NCI-H1092 (cell line): ENCODE data around the gene FAM167B.

Source experiments
- DNase-seq: peaks from one replicate; lab custom pipeline; 2025; lab: John Stamatoyannopoulos, UW

The FAM167B gene

DNA sequence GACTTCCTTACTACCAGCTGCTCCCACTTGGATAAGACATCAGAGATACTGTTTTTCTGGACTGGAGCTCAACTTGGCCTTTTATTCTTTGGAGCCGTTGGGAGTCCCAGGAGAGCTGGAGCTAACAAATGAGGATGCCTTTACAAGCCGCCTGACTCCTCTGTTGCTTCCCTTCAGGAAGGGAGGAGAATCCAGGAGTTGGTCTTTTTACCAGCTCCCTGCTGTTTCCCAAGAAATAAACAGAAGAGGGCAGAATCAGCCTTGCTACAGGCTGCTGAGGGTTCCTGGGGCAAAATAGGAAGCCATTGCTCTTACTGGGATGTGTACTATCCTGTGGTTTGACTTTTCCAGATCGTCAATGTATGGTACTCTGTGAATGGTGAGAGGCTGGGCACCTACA is 23.3 kb upstream of the FAM167B start:
- DNase-seq, result no peak

DNA sequence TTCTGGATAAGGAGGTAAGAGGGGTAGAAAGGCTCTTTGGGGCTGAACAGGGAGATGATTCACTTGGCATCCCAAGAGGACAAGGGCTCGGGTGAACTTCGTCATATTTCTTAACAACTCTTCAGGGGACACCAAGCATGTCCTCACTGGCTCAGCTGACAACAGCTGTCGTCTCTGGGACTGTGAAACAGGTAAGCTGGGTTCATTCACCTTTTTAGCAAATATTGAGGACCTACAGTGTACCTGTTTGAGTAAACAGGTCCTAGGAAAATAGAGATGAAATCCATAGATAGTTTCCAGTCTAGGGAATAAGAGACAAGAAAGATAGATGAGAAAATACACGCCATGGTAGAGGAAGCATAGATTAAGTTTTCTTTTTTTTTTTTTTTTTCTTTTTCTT is 22.7 kb upstream of the FAM167B start:
- DNase-seq, result no peak

DNA sequence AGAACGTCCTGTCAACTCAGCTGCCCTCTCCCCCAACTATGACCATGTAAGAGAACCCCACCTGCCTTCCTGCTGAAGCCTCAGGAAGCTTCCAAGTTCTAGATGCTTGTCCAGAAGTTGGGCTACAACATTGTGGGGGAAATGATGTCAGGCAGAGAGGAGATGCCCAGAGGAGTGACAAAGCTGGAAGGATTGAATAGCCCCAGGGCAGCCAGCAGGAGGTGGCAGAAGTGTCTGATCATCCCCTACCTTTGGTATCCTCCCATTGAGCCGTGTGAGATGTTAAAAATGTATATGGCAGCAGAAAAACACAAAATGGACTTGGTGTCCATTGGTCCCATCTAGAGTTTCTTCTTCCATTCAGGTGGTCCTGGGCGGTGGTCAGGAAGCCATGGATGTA is 18.3 kb upstream of the FAM167B start:
- no peak for DNase-seq

DNA sequence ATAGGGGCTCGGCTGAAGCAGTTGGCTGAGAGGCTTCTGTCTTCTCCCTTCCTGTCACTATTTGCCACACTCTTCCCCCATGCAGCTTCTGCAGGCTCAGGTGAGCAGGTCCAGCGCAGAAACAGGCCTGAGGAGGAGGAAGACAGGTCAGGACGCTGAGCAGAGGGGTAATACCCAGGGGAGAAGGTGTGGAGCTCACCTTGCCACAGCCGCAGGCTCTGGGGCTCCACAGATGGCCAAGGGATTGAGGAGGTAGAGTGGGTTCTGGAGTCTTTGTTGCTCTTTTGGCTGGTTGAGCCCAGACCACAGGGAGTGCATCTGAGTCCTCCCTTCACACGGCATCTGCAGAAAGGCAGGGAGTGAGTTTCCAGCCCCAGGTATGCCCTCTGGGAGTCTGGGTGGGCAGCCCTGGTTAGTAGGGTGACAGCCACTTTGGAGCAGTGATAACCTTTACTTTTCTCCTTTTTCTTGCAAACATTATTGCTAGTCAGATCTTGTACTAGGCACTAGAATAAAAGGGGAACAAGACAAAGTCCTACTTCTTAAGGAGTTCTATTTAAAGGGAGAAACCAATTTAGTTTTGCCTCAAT is 15.1 kb upstream of the FAM167B start:
- DNase-seq, result no peak

DNA sequence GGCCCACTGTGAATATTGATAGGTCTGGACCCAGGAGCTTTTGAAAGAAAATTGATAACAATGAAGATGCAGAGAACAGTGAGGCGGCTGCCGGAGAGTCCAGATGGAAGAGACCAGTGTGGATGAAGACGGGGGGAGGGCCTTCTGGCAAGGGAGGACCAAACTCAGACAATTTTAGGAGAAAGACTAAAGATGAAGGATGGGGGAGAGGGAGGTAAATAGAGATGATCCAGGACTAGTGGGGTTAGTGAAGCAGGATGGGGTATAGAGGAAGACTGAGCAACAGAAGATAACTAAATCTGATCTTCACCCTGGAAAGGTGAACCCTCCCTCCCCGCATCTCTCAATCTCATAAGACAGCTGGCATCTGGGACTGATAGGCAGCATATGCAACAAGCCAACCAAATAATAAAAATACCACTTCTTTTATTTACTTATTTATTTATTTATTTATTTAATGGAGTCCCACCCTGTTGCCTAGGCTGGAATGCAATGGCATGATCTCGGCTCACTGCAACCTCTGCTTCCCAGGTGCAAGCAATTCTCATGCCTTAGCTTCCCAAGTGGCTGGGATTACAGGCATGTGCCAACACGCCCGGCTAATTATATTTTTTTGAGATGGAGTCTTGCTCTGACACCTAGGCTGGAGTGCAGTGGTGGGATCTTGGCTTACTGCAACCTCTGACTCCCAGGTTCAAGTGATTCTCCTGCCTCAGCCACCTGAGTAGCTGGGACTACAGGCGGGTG is 14.3 kb upstream of the FAM167B start:
- no peak for DNase-seq

DNA sequence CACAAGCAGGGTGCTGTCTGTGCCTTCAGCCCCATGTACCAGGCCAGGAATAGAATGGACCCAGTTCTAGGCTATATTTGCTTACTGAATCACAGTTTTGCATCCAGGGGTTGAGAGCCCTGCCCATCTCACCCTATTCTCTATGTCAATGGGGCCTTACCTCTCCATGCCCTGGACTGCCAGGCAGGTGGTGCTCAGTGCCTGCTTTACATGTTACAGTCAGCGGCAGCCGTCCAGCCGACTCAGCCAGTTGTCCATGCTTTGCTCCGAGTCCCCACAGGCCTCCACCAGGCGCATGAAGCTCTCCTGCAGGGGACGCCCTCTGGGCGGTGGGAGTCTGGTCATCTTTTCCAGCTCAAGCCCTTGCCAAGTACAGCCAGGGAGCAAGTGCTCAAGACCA is 12.2 kb upstream of the FAM167B start:
- DNase-seq, result no peak

DNA sequence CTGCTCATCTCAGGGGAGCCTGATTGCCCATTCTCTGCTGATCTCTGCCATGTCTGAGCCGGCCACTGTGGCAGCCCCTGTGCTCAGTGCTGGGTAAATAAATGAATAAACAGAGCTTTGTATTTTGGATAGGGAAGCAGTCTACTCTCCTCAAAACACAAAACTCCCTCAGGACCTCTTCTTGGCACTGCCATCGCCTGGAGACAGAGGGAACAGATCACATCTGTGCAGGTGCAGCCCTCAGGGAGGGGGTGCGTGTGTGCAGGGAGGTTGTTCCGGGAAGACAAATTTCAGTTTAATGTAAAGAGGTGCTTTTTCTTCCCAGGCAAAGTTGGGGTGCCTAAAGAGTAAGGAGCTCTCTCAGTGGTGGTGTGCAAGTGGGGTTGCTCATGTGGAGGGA is 7.7 kb upstream of the FAM167B start:
- DNase-seq, result peak; percentile 33

DNA sequence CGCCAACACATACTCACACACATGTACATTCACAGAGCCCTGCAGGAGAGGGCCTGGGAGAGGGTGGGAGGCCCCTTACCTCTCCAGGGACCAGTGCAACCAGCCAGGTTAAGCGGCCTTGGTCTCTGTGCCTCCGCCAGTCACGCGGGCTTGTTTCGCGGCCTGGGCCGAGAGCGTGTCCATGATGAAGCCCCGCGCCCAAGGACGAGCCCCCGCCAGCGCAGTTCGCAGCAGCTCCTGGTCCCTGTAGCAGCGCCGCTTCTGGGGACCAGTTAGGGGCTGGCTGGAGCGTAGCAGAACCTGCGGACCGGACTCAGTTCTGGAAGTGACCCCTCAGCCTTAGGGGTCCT is 7.3 kb upstream of the FAM167B start:
- peak; percentile 44 for DNase-seq

DNA sequence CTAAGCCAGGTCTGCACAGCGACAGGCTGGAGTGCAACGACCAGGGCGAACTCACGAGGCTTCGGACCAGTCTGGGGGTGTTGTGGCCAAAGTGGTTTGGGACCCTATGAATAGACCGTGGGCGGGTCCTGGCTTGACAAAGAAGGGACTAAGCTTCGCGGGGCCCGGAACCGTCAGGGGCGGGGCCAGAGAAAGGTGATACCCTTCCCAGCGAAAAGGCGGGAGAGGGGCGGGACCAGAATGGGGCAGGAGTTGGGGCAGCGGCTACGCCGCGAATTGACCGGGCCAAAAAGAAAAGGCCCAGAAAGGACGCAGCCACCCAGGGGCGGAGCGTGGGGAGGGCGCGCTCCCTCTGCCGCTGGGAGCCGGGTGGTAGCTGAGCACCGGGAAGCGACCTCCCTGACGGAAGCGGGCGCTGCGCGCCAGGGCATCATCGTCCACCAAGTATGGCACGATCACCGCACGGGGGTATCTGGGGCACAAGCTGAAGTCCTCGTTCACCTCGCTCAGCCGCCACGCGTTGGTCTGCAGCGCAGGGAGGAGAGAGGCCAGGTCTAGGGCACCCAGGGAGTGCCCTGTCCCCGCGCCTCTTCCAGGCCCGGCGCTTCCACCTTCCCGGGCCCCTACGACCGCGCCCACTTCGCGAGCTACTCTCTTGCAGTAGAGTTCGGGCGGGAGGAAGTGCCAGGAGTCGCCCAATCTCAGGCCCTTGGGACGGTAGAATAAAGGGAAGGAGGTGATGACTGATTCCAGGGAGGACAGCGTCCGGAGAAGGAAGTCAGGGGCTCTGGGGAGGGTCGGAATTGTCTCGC is 6.7 kb upstream of the FAM167B start:
- DNase-seq, result peak; percentile 78

DNA sequence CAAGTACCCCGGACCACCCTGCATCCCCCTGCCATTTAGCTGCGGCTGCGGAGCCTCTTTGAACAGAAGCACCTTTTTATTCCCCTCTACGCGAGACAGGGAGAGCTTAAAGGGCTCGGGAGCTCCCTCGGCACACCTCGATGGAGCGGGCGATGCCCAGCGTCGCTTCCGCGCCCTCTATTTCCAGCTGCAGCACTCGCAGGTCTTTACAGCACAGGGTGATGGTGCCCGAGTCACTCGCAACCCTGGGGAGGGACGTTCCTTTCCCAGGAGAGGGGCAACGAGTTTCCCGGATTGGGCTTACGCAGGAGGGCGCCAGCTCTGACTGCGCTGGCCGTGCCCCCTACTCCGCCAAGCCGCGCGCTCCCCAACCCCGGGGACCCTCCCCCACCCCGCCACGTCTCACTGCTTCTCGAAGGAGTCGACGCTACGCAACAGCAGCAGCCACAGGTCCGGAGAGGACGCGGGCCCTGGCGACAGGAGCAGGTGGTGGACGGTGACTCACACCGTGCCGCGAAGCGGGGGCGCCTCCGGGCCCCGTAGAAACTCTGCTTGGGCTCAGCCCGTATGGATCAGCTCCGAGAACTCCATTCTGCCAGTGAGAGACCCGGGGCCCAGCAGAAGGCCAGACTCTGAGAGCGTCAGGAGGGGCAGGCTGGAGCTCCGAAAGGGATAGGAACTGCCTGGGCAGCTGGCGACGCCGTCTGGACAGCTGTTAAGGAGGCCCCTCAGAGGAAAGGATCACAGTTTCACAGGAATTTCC is 5.8 kb upstream of the FAM167B start:
- peak; percentile 51 for DNase-seq

DNA sequence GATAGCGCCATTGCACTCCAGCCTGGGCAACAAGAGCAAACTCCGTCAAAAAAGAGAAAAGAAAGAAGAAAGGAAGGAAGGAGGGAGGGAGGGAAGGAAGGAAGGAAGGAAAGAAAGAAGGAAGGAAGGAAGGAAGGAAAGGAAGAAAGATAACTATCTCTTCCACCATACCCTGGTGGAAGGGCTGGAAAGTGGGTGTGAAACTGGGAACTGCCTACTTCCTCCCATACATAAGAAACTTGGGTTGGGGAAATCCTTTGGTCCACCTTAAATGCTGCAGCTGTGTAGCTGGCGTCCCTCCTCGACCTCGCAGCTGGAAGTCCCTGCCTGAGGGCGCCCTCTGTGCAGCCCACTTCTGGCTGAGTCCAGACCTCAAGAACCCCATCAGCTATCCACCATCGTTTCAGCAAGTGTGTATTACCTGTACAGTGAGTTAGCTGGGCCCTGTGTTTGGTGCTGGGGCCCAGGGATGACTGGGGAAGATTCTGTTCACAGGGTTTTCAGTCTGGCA is 4.6 kb upstream of the FAM167B start:
- DNase-seq, result no peak

DNA sequence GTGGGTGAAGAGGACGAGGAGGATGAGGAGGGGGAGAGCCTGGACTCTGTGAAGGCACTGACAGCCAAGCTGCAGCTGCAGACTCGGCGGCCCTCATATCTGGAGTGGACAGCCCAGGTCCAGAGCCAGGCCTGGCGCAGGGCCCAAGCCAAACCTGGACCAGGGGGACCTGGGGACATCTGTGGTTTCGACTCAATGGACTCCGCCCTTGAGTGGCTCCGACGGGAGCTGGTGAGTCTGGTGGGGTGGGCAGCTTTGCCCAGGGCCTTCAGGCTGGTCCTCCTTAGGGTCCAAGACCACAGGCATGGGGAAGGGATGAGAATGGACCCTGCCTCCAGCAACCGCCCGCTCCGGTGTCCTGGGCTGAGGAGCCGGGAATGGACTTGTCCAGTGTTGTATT is 430 bp downstream of the FAM167B start:
- DNase-seq, result no peak

DNA sequence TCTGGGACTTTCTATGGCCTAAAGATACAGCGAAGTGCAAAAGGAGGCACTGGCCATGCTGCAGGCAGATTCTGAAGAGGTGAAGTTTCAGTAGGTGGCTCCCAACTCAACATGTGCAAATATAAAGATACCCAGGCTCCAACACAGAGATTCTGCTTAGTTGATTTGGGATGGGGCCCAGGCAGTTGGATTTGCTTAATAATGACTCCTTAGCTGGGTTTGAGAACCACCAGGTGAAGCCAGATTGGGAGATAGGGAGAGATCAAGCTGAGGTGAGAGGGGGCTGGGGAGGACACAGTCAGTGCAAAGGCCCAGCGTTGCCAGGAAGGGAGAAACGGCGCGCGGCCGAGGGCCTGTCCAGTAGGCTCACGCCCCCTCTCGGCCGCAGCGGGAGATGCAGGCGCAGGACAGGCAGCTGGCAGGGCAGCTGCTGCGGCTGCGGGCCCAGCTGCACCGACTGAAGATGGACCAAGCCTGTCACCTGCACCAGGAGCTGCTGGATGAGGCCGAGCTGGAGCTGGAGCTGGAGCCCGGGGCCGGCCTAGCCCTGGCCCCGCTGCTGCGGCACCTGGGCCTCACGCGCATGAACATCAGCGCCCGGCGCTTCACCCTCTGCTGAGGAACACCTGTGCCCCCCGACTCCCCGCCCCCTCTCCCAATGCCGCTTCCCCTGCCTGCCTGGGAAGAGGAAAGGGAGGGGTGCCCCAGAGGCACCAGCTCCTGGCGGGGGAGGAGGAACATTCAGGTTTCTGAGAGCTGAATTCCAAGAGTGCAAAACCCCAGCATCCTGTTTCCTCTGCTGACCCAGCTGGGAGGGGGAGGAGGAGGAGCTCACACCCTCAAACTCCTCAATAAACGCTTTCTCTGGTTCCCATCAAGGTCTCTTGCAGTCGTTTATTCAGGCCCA is 1.2 kb downstream of the FAM167B start:
- peak; percentile 85 for DNase-seq

DNA sequence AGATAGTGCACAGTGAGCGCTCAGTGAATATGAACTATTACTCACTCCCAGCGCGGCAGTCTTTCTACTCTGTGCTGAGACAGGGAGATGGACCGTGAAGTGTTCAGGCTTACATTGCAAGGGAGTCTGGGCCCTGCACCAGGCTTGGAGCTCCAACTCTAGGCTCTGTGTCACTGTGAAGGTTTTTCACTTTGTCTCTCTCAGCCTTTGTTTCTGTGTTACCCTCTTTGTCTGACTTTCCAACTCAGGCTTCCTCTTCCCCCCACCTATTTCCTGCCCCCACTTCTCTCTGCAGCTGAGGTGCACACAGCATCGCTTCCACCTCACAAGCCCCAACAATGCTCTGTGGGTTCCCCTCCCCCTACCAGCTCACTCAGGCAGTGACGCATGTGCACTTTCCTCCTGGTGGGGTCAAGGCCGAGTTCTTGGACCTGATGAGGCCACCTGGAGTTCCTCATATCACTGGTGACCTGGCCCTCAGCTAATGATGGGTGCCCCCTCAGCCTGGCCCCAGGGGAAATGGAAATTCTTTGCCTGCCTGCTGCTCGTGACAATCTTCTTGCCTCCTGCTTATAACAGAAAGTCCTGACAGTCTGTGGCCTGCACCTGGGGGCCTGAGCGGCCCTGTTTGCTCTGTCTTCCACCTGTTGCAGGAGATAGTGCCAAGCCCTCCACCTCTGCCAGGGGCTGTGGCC is 3.0 kb downstream of the FAM167B start:
- no peak for DNase-seq

DNA sequence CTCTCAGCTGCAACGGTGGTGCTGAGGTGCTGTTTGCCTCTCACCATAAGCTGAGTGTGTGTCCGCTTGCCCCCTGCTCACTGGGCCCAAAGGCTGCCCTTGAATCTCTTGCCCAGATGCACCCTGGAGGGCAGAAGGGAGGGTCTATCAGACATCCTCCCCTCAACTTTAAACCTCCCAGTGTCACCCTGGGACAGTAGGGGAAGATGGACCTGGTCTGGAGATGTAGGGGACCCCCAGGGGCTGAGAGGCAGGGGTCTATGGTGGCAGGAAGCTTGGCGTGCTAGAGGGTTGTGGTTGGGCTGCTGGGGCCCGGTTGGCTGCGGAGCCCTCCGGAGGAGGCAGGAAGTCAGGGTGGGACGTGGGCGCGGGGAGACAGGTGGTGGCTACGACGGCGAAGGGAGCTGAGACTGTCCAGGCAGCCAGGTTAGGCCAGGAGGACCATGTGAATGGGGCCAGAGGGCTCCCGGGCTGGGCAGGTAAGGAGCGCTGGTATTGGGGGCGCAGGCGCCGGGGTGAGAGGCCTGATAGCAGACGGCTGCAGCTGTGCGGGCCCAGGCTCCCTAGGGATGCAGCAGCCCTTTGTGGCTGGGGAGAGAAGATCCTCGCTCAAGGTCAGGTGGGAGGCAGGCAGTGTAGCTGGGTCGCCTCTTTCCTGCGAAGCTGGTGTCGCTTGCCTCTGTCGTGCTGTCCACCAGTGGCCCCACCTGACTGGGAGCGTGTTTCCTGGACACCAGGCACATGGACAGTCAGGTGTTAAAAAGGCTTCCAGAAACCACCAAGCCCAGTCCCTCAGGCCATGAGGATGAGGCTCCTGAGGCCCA is 4.1 kb downstream of the FAM167B start, which contains the start of gene LCK:
Gene LCK, plus strand, starts transcription at position 373 of the 824 bp plus-strand sequence. CDS start 23,065 bp downstream, outside the sequence.
- no peak for DNase-seq

DNA sequence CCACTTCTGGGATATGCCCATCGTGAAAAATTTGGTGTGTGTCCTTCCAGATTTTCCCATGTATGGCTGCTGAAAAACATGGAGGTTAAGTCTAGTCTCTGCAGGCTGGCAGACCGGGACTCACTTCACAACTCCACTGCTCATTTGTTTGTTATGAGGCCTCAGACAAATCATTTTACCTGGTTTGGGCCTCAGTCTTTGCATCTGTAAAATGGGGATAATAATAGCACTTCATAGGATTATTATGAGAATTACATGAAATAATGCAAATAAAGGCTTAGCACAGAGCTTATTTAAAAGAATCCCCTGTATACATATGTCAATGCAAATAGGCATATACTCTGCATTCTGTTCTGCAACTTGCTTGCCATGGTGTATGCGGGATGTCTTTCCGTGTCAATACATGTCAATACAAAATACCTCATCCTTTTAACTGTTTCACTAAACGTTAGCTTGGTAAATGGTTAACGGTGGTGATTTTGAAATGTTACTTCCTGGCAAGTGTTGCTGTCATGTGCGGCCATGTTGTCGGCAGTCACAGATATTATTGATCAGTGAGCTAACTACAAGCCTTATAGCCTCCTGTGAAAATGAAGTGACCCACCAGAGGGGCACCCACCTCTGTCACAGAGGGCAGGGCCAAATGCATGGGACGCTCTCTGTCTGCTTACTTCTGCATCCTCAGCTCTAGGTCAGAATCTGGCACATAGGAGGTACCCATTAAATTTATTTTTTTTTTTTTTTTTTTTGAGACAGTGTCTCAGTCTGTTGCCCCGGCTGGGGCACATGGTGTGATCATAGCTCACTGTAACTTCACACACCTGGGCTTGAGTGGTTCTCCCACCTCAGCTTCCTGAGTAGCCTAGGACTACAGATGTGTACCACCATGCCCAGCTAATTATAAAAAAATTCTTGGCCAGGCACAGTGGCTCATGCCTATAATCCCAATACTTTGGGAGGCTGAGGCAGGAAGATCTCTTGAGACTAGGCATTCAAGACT is 8.3 kb downstream of the FAM167B start:
- no peak for DNase-seq

DNA sequence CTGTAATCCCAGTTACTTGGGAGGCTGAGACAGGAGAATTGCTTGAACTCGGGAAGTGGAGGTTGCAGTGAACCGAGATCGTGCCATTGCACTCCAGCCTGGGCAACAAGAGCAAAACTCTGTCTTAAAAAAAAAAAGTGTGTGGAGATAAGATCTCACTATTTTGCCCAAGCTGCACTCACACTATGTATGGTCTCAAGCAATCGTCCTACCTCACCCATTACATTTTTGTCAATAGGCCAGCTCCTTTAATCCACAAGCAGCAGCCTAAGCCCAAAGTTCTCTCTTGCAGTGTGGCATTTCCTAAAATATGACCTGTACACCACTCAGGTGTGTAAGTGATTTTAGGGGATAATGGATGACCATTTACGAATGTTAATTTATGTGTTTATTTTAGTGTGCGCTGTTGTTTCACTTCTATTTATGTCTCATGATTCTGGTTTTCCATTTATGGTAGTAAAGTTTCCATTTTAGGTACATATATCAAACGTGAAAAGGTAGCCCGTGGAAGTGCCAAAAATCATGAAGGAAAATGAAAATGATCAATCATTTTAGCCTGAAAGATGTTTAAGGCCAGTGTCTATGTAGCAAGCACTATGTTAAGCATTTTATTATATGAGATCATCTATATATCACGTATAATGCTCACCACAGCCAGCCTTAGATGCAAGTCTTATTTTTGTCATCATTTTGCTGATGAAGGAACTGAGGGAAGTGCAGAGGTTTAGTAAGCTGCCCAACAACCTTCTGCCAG is 9.6 kb downstream of the FAM167B start:
- DNase-seq, result no peak

DNA sequence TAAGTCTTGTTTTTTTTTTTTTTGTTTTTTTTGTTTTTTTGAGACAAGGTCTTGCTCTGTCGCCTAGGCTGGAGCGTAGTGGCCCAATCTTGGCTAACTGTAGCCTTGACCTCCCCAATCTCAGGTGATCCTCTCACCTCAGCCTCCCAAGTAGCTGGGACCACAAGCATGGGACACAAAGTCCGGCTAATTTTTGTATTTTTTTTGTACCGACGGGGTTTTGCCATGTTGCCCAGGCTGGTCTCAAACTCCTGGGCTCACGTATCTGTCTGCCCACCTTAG is 10.1 kb downstream of the FAM167B start:
- DNase-seq, result no peak
